ENCODE results near the gene TM4SF18.

DNA sequence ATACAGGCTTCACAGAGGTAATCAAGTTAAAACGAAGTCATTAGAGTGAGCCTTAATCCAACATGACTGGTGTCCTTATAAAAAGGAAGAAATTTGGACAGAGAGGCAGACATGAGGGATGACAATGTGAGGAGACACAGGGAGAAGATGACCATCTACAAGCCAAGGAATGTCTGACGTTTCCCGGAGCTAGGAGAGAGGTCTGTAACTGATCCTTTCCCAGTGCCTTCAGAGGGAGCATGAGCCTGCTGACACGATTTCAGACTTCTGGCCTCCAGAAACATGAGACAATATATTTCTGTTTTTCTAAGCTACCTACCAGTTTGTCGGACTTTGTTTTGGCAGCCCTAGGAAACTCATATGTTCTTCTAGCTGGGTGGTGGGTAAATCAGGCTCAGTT lies 28.9 kb upstream of the TM4SF18 start:
- TF ChIP-seq CTCF (IDR thresholded peaks at IDR 0.05; ENCODE audit: poor library complexity) (no peak), EZH2 (IDR thresholded peaks at IDR 0.05; ENCODE audit: borderline replicate concordance) (no peak)

All from hepatocyte (in vitro differentiated cells).